CD4-positive, alpha-beta T cell (primary cell): Measurements from ENCODE around the gene TACSTD2. TPM values are rescaled to one million over a fixed set of nuclear protein-coding genes. Genes with fewer than 3 reads are reported as not detected.

ENCODE experiments used
- ATAC-seq: fragments of 200-7000 bp; cut with Tn5 transposase; one replicate; pipeline ENCODE4 v1.10.0; 2022; ENCODE audit warnings: mild to moderate bottlenecking; ENCODE audit not compliant: poor library complexity
- CTCF ChIA-PET: fragments of 350-600 bp; sonication (Branson Sonifier 250); formaldehyde crosslinking; loops from one replicate; lab custom pipeline; 2021; ENCODE audit warnings: antibody characterized with exemption, inconsistent platforms; lab: Charles Lee
- POLR2A ChIA-PET: fragments of 350-600 bp; sonication (Branson Sonifier 250); formaldehyde crosslinking; loops from one replicate; lab custom pipeline; 2021; ENCODE audit warnings: antibody characterized with exemption, inconsistent platforms; lab: Charles Lee
- DNase-seq, 14 experiments: peaks; one replicate each; pipeline ENCODE4 v3.0.0-alpha.2; 2013 to 2020; ENCODE audit warnings: mixed read lengths in 2 of 14
- H3K27ac ChIP-seq, 2 donors: one replicate each; pipeline versions ENCODE4 v1.5.1 to v1.7.0; 2013; ENCODE audit warnings: low read length in 2 of 2, low read depth in 1 of 2, mild to moderate bottlenecking in 1 of 2
- H3K27me3 ChIP-seq, 2 experiments: 1 replicate in 1 of 2; 2 replicates in 1 of 2; pipeline versions ENCODE4 v1.6.1 to v1.7.0; 2013; ENCODE audit warnings: low read length in 2 of 2, control low read depth in 1 of 2, mild to moderate bottlenecking in 1 of 2, moderate library complexity in 1 of 2; ENCODE audit not compliant: insufficient read depth in 2 of 2, control insufficient read depth in 1 of 2
- H3K36me3 ChIP-seq: one replicate; pipeline ENCODE4 v1.6.1; 2013; ENCODE audit warnings: low read length, control low read depth; ENCODE audit not compliant: insufficient read depth
- H3K4me1 ChIP-seq: one replicate; pipeline ENCODE4 v1.6.1; 2013; ENCODE audit warnings: low read length, control low read depth; ENCODE audit not compliant: insufficient read depth
- H3K4me3 ChIP-seq: one replicate; pipeline ENCODE4 v1.5.1; 2013; ENCODE audit warnings: mild to moderate bottlenecking, low read length, moderate library complexity
- H3K9me3 ChIP-seq, 2 experiments: 1 replicate in 1 of 2; 2 replicates in 1 of 2; pipeline versions ENCODE4 v1.6.1 to v1.7.0; 2013; ENCODE audit warnings: low read length in 2 of 2, mild to moderate bottlenecking in 2 of 2, control low read depth in 1 of 2, moderate library complexity in 1 of 2; ENCODE audit not compliant: control insufficient read depth in 1 of 2, insufficient read depth in 1 of 2
- H3K27ac Mint-ChIP-seq: one replicate; pipeline ENCODE4 v1.8.0; 2020; ENCODE audit warnings: mixed read lengths
- H3K27me3 Mint-ChIP-seq: one replicate; pipeline ENCODE4 v1.8.0; 2021; ENCODE audit warnings: mixed read lengths
- H3K36me3 Mint-ChIP-seq: one replicate; pipeline ENCODE4 v1.8.0; 2021; ENCODE audit warnings: low read depth, mixed read lengths
- H3K4me1 Mint-ChIP-seq: one replicate; pipeline ENCODE4 v1.8.0; 2021; ENCODE audit warnings: low read depth, mixed read lengths
- H3K4me3 Mint-ChIP-seq: one replicate; pipeline ENCODE4 v1.8.0; 2020; ENCODE audit warnings: mild to moderate bottlenecking, mixed read lengths
- H3K9me3 Mint-ChIP-seq: one replicate; pipeline ENCODE4 v1.8.0; 2020; ENCODE audit warnings: mixed read lengths
- CTCF ChIP-seq: fragments of 200-600 bp; IDR thresholded peaks from one replicate; pipeline ENCODE4 v1.8.0; 2022; ENCODE audit warnings: antibody characterized with exemption, mild to moderate bottlenecking
- intact Hi-C, 2 experiments: fragments of 100-400 bp; cut with DNase I in 1 of 2; cut with micrococcal nuclease in 1 of 2; formaldehyde crosslinking; loops; one replicate each; pipeline versions ENCODE4 v1.15.1 to v1.9.0; 2023 to 2025; cut with DNase I, micrococcal nuclease
- total RNA-seq, 174 experiments: library from RNA in 2 of 174; stranded (reverse) in 2 of 174; gene quantifications; one replicate each; pipeline ENCODE4 v1.2.3 and lab custom pipeline; 2021 to 2026

TACSTD2 gene
- total RNA-seq, 2 experiments from 2014 or later = 0.36 TPM

- DNase-seq (peak in 6 of 14 experiments; percentile 4 to 70 (median 32)), ATAC-seq (peak; percentile 86)
- no peak for TF ChIP-seq CTCF
- Mint-ChIP-seq H3K27ac (no peak overlapping the region), H3K4me3 (no peak overlapping the region), H3K36me3 (no peaks in the 10 kb centered on the region), H3K4me1 (peaks cover 33% of the 10 kb centered on the region), H3K27me3 (peaks cover 86% of the 10 kb centered on the region), H3K9me3 (no peaks in the 10 kb centered on the region)
- no peak overlapping the region for H3K4me3 ChIP-seq
- no peaks in the 10 kb centered on the region for H3K36me3 ChIP-seq
- intact Hi-C loops = no loop called here
- peaks cover 31 to 39% of the 10 kb centered on the region in 2 experiments for H3K27me3 ChIP-seq
- no peak overlapping the region for H3K27ac ChIP-seq
- H3K9me3 ChIP-seq = peaks cover 0 to 10% of the 10 kb centered on the region in 2 experiments
- peaks cover 13% of the 10 kb centered on the region for H3K4me1 ChIP-seq
- ChIA-PET CTCF (interaction anchor here (0.8 to 1.5 kb wide), 2 partner anchors 27 to 58 kb away, joined by 3 read pairs; partner anchors contain the start of gene OMA1), POLR2A (no interaction called here)
Observed at GRCh38 chr1:58573705-58574591, 3.1 kb downstream of the TACSTD2 start.

- CTCF ChIA-PET = interaction anchor here (1.5 kb wide), 1 partner anchor 27 kb away, joined by 3 read pairs; the partner anchor contains the start of gene OMA1
- DNase-seq = no peak
- intact Hi-C loops = no loop called here
- Histone ChIP-seq H3K9me3 (peaks cover 0 to 10% of the 10 kb centered on the region in 2 experiments), H3K27me3 (peaks cover 29 to 37% of the 10 kb centered on the region in 2 experiments), H3K4me3 (no peak overlapping the region), H3K36me3 (no peaks in the 10 kb centered on the region), H3K27ac (no peak overlapping the region), H3K4me1 (peaks cover 13% of the 10 kb centered on the region)
- ATAC-seq = no peak
- TF ChIP-seq CTCF = no peak
- POLR2A ChIA-PET = no interaction called here
- H3K4me3 Mint-ChIP-seq = no peak overlapping the region
- H3K36me3 Mint-ChIP-seq = no peaks in the 10 kb centered on the region
- H3K9me3 Mint-ChIP-seq = no peaks in the 10 kb centered on the region
- H3K4me1 Mint-ChIP-seq = peaks cover 32% of the 10 kb centered on the region
- H3K27ac Mint-ChIP-seq = no peak overlapping the region
- peaks cover 88% of the 10 kb centered on the region for H3K27me3 Mint-ChIP-seq
Observed at GRCh38 chr1:58573138-58573537, 3.9 kb downstream of the TACSTD2 start.

- H3K27me3 Mint-ChIP-seq = peaks cover 84% of the 10 kb centered on the region
- peaks cover 27% of the 10 kb centered on the region for H3K4me1 Mint-ChIP-seq
- no peak for DNase-seq
- no peak for TF ChIP-seq CTCF
- ATAC-seq = no peak
- no peak overlapping the region for H3K4me3 ChIP-seq
- CTCF ChIA-PET = interaction anchor here (1.5 kb wide), 1 partner anchor 26 kb away, joined by 3 read pairs; the partner anchor contains the start of gene OMA1
- no peaks in the 10 kb centered on the region for H3K36me3 ChIP-seq
- peaks cover 0 to 10% of the 10 kb centered on the region in 2 experiments for H3K9me3 ChIP-seq
- no peak overlapping the region for H3K27ac ChIP-seq
- no peaks in the 10 kb centered on the region for H3K36me3 Mint-ChIP-seq
- peaks cover 26 to 32% of the 10 kb centered on the region in 2 experiments for H3K27me3 ChIP-seq
- POLR2A ChIA-PET = no interaction called here
- peaks cover 13% of the 10 kb centered on the region for H3K4me1 ChIP-seq
- intact Hi-C loops = no loop called here
- H3K9me3 Mint-ChIP-seq = no peaks in the 10 kb centered on the region
- no peak overlapping the region for H3K27ac Mint-ChIP-seq
- no peak overlapping the region for H3K4me3 Mint-ChIP-seq
Observed at GRCh38 chr1:58572690-58573089, 4.4 kb downstream of the TACSTD2 start.
